Mesodermal cell (in vitro differentiated cells): Measurements from ENCODE around the gene LARP4.

ENCODE experiments used
- H3K27ac ChIP-seq: 2 replicates; pipeline ENCODE4 v1.7.0; 2013; ENCODE audit warnings: mild to moderate bottlenecking, low read depth, low read length, moderate library complexity; ENCODE audit not compliant: severe bottlenecking
- H3K36me3 ChIP-seq: 2 replicates; pipeline ENCODE4 v1.7.1; 2013; ENCODE audit warnings: mild to moderate bottlenecking, low read length, moderate library complexity; ENCODE audit not compliant: control insufficient read depth, insufficient read depth
- H3K4me1 ChIP-seq: one replicate; pipeline ENCODE4 v1.7.1; 2013; ENCODE audit warnings: mild to moderate bottlenecking, low read length; ENCODE audit not compliant: insufficient read depth, control insufficient read depth, poor library complexity, severe bottlenecking
- H3K4me3 ChIP-seq: 2 replicates; pipeline ENCODE4 v1.7.0; 2013; ENCODE audit warnings: low read length, control low read depth, mild to moderate bottlenecking; ENCODE audit not compliant: insufficient read depth, poor library complexity, severe bottlenecking; ENCODE audit errors: extremely low read depth
- H3K9me3 ChIP-seq: 2 replicates; pipeline ENCODE4 v1.7.1; 2013; ENCODE audit warnings: mild to moderate bottlenecking, low read length, moderate library complexity; ENCODE audit not compliant: control insufficient read depth
- WGBS, 2 experiments: methylation state at CpG; one replicate each; pipeline ENCODE4 v1.1.5; 2013; ENCODE audit warnings: missing lambda C conversion rate in 2 of 2; ENCODE audit not compliant: insufficient coverage in 2 of 2; 5-methylcytosine and 5-hydroxymethylcytosine counted together

LARP4 gene

GRCh38 chr12:50527359-50527726, 126.7 kb downstream of the LARP4 start:
- H3K36me3 ChIP-seq: peaks cover 16% of the 10 kb centered on the region
- H3K9me3 ChIP-seq: no peaks in the 10 kb centered on the region
- 96 to 100% methylated on average over 2 to 3 of the region's 5 CpGs for WGBS, 2 experiments
- peaks cover 11% of the 10 kb centered on the region for H3K4me1 ChIP-seq
- H3K27ac ChIP-seq: no peak overlapping the region
- no peak overlapping the region for H3K4me3 ChIP-seq

GRCh38 chr12:50528800-50529199, 128.1 kb downstream of the LARP4 start:
- H3K4me1 ChIP-seq: peaks cover 20% of the 10 kb centered on the region
- H3K36me3 ChIP-seq: peaks cover 11% of the 10 kb centered on the region
- WGBS, 2 experiments: 100% methylated on average over 1 of the region's 1 CpG
- no peaks in the 10 kb centered on the region for H3K9me3 ChIP-seq
- no peak overlapping the region for H3K4me3 ChIP-seq
- H3K27ac ChIP-seq: no peak overlapping the region

DNA sequence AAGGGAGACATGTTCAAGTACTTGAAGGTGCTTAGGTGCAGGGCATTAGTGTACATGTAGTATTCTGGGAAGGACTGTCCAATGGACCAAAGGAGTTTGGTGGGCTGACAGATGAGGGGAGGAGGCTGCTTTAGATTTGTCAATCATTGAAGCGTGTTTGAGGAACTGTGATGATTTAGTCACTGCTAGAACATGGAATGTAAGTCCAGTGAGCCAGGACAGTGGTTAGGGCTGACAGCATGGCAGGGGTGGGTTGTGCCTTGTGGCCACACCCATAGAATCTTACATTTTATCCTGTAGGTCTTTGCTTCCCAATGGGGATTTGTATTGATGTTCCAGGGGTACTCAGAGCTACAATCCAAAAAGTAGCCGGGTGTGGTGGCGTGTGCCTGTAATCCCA, 128.7 kb downstream of the LARP4 start:
- no peak overlapping the region for H3K4me3 ChIP-seq
- no peak overlapping the region for H3K27ac ChIP-seq
- peaks cover 6% of the 10 kb centered on the region for H3K36me3 ChIP-seq
- H3K4me1 ChIP-seq: peaks cover 24% of the 10 kb centered on the region
- H3K9me3 ChIP-seq: no peaks in the 10 kb centered on the region
- WGBS, 2 experiments: 85 to 100% methylated on average over 2 to 3 of the region's 3 CpGs
